GM18505 (cell line): Measurements from ENCODE around the gene GOLGA6C.
"Not testable (repeated sequence)": the region's sequence is repeated elsewhere in the genome, so short reads cannot be mapped to it uniquely, and the experiment has no call there.

Source experiments
- ATAC-seq: cut with Tn5 transposase; IDR thresholded peaks from one replicate; pipeline ENCODE4 v1.9.1; 2021; ENCODE audit not compliant: unreplicated experiment
- POLR2A ChIP-seq: IDR thresholded peaks from 4 replicates; pipeline ENCODE4 v1.6.1; 2011; ENCODE audit warnings: borderline replicate concordance; ENCODE audit not compliant: insufficient read depth, insufficient read length; ENCODE audit errors: extremely low read depth

The GOLGA6C gene

DNA sequence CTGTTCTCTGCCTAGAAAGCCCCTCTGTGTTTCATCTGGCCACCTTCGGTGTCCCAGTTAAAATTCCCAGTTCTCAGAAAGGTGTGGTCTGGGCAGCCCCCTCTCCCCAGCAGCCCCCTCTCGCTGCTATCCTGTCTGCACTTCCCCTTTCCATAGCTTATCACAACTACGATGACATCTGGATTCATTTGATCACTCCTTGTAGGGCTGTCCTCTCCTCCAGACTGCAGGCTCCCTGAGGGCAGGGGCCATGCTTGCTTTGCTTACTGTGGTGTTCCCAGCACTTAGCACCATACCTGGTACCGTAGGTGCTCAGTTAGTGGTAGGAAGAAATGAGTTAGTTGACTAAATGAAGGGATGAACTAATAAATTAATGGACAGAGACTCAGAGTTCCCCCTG is 26.3 kb upstream of the GOLGA6C start:
- TF ChIP-seq POLR2A = no peak
- no peak for ATAC-seq

DNA sequence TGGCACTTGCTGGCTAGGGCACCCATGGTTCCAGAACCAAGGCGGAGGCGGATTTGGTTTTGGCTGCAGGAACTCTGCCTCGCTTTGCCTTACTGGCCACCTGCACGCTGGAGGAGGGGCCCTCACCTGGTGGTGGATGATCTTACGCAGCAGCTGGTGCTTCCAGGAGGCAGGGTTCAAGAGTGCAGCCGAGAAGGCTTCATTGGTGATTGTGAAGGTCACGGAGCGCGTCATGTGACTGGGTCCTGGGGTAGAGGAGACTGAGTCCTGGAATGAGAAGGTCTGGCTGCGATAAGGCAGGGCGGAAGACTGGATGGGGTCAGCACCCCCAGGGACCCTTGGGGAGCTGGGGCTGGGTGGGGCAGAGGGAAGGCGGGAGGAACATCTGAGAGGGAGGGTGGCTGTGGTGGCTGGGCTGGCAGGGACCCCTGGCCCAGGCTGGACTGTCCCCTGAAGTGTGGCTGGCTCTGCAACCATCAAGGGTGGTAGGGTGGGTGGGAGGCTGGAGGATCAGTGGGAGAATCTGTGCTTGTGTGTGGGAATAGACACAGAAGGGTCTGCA is 25.8 kb upstream of the GOLGA6C start:
- TF ChIP-seq POLR2A = no peak
- no peak for ATAC-seq

DNA sequence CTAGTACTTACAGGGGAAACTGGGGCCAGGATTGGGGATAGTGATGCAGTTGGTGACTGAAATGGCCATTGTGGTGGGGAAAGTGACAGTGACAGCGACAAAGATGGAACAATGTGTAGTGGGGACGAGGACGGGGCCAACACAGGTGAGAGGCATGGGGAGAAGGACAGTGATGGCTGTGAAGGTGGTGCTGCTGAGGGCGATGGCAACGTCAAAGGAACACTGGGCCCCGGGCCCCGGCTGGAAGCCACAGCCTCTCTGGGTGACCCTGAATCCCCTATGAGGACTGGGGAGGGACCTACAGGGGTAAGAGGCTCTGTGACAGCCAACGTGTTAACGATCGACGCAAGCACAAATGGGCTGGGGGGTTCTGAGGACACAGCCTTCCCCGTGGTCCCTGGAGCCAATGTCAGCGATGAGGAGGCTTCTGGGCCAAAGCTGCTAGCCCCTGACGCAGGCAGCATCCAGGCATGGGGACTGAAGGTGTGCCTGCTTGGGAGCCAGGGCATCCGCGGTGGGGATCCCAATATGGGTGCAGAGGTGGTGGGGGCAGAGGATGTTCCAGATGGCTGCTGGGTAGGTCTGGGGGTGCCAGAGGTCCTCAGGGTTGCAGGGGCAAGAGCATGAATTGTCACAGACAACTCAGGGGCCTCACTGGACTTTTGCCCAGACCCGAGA is 25.2 kb upstream of the GOLGA6C start:
- TF ChIP-seq POLR2A = no peak
- ATAC-seq = no peak

DNA sequence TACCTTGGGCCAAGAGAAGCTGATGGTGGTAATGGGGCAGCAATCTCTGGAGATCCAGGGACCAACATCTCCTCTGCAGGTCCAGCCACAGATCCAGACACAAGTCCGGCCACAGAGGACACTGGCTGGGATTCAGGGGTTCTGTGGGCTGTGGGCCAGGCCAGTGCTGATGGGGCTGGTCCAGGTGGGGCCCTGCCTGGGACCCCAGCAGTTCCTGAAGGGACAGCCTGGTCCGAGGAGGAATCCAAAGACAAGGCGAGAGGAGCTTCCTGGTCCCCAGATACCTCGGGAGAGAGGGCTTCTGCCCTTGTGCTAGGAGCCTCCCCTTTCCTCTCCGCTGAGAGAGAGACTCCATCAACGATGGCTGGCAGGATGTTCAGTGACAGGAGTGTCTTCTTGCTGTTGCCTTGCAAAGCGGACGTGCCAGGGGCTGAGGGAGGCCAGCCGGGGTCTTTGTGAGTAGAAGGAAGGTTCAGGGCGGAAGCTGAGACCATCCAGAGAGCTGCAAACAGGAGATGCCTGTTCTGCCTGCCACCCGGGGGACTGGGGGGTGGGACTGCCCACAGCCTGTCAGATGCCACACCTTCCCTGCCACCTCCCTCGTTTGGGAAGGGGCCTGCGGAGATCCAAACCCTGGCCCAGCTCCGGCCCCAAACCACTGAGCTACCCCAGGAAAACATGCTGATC is 24.5 kb upstream of the GOLGA6C start:
- ATAC-seq = no peak
- TF ChIP-seq POLR2A = no peak

DNA sequence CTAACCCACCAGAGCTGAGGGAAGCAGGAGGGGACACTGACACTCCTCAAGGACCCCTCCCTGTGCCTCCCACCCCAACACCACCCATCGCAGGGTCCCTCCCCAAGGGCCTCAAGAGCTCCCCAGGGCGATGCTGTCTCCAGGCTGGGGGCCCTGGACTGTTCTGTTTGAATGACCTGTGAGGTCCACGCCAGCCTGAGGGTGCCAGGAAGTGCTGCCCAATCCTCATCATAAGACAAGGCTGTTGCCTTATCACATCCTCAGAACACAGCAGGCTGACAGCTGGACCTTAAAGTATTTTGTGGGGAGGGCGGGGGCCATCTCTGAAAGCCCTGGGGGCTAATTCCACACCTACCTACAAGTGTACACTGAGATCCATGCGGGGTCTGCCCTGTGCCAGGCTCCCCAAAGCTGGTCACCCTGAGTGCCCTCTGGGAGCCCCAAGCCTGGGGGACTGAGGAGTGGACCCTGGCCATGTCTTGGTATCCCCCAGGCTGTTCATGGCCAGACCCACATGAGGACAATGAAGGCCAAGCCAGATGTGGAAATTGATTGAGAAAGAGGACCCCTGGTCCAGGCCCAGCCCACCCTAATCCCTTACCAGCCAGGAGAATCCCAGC is 23.8 kb upstream of the GOLGA6C start:
- no peak for ATAC-seq
- no peak for TF ChIP-seq POLR2A

DNA sequence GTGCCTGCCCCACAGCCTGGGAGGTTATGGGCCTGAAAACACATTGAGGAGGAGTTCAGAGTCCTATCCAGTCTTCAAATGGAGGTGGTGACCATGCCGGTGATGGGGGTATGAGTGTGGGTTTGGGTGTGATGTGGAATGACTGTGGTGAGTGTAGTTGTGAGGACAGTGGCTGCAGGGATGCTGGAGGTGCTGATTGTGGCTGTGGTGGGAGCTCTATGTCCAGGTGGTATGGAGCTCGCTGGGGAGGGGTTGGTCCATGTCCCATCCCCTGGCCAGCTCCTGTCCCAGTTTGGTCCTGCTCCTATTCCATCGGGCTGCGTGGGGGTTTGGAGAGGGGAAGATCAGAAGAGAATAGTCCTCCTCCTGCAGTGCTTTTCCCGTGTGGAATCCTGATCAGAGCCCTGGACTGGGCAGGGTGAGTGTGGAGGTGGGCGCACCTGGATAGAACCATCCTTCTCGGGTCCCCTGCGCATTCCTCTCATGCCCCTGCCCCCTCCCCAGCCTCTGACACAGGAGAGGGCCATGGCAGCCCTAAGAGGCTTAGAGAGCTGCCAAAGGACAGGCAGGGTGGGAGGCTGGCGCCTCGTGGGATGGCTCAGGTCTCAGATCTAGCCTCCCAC is 23.0 kb upstream of the GOLGA6C start:
- TF ChIP-seq POLR2A = no peak
- no peak for ATAC-seq

DNA sequence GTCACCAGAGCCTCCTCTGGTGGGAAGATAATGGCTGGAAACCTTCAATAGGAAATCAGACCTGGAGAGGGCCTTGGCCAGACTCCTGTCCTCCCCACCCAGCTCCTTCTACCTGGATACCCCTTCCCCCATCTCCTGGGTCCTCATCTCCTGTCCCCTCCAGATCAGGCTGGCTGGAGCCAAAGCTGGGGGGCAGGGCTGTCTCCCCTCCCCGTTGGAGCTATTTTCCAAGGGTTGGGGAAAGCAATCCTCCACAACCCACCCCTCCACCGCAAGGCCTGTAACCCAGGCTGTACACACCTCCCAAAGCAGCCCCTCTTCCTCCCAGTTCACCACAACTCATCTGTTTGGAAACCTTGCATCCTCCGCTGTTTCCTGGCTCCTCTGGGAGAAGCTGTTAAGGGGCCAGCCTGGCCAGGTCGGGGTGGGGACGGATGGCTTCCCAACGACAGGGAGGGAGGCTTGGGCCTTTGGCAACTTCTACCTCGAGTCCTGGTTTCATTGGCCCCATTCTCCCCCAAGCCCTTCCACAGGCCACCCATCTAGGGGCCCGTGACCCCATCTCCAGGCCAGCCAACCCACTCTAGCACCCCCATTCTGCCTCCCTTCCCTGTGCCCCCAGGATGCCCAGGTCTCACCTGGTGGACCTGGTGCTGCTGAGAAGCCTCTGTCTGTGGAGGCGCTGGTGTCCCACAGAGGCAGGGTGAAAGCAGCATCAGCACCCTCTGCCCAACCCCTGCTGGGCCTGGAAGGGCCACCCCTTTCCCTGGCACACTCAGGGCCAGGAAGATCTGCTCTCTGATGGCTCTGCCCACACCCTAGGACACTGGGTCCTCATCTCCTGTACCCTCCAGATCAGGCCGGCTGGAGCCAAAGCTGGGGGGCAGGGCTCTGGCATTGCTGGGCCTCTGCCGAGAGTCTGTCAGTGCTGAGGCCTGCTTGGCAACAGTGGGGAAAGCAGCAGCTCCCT is 22.1 kb upstream of the GOLGA6C start:
- no peak for TF ChIP-seq POLR2A
- ATAC-seq = no peak

DNA sequence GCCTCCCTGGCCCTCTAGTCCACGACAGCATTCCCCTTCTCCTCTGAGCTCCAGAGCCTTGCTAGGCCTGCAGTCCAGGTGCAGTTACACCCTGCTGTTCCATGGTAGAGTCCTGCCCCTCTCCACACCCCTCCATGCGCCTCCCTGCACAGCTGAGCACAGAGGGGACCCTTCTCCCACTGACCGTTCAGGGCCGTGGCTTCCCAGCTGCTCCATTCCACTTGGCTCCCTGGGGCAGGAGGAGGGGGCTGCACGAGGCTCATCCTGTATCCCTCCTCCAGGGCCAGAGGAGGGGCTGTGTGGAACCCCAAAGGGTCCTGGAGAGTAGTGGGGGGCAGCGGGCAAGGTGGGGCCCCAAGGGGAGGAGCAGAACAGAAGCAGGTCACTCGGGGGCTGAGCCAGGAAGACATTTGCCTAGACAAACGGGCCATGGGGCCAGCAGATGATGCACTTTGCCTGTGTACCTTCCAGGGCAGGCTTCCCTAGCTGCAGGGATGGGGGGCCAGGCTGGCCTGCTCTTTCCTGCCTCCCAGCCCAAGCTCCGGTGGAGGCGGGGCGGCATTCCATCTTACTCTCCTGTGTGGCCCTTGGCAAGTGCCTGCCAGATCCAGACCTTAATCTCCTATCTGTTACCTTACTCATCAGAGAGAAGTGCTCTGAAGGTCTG is 20.7 kb upstream of the GOLGA6C start:
- ATAC-seq = no peak
- TF ChIP-seq POLR2A = no peak

DNA sequence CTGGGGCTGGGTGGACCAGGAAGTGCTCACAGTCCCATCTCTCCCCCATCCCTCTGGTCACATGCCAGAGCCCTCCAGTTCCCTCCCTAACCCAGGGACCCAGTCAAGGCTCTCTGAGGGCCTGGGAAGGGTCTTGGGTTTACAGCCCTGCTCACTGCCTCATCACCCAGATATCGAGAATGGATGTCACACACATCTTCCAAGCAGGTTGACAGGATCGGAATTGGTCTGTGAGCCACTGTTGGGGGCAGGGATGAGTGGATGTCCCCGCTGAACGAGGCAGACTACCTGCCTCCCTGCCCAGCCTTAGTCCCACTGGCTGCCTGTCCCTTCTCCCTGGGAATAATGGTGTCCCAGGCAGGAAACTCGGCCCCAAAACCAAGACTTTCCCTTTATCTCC is 20.0 kb upstream of the GOLGA6C start:
- no peak for ATAC-seq

DNA sequence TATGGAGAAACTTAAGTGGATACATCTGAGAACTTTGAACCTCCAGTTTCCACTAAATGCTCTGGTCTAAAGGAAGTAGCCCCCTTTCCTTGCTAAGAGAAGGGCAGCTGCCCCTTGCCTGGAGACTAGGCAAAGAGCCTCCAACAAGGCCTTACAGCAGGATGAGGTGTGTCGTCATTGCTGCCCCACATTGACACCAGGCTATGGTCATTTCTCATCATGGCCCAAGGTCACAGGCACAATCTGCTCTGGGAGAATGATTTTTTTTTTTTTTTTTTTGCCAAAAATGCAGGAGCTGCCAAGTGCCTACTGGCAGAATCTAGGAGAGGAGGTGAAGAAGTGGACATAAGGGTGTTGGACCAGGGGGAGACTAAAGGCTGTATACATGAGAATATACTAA is 12.4 kb upstream of the GOLGA6C start:
- ATAC-seq = not testable (repeated sequence)

More for the DNA sequence above, 20.0 kb upstream of the GOLGA6C start:
- no peak for TF ChIP-seq POLR2A

DNA sequence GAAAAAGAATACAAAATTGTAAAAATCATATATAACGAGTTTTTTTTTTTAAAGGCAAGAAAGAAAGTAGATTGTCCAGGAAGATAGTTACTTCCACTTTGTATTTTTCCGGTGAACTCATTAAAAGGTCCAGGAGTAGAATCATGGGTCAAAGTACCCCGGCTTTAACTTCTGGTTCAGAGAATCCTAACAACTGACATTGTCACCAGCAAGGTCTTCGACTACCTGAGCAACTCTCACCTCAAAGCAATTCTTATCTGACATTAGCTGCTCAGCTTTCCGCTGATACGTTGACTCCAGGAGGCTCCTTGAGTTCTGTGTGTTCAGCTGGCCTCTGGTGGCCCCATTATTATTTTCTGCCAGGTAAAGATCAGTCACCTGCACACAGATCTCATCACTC is 9.1 kb upstream of the GOLGA6C start:
- ATAC-seq = not testable (repeated sequence)

DNA sequence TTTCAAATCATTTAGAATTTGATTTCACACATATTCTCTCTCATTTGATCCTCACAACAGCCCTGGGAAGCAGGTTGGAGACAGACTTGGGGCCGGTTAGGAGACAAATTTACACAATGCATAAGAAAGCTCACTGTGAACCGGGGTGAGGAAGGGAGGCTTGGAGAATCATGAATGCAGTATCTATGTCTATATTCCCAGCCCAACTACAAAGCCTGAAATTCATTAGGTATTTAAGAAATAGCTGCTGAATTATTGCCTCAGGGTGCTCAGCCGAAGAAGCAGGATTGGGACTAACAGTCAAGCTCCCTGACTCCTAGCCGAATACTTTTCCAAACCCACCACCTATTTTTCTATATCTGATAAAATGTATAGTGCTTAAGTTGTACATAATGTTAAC is 8.4 kb upstream of the GOLGA6C start:
- no peak for ATAC-seq
- TF ChIP-seq POLR2A = no peak

DNA sequence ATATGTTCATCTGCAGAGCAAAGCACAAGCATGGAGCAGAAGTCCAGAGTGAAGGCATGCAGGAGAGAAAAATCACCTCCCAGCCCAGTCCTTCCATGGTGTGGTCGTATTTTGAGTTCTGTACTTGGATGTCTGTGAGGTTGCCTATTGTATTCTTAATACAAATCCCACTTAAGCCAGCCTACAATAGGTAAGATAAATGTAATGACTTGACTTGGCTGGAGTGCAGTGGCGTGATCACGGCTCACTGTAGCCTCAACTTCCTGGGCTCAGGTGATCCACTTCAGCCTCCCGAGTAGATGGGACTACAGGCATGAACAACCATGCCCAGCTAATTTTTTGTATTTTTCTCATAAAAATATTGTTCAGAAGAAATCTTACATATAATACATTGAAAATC is 6.8 kb upstream of the GOLGA6C start:
- not testable (repeated sequence) for ATAC-seq

DNA sequence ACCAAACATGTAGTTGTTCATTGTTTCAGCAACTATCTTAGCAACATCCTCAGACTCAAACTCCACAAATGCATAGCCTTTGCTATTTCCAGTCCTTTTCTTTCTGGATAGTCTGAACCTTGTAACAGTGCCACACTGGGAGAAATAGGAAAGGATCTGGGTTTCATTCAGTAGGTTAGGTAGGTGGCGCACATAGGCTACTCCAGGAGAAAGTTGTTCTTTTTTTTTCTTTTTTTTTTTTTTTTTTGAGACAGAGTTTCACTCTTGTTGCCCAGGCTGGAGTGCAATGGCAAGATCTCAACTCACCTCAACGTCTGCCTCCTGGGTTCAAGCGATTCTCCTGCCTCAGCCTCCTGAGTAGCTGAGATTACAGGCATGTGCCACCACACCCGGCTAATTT is 5.8 kb upstream of the GOLGA6C start:
- not testable (repeated sequence) for ATAC-seq

DNA sequence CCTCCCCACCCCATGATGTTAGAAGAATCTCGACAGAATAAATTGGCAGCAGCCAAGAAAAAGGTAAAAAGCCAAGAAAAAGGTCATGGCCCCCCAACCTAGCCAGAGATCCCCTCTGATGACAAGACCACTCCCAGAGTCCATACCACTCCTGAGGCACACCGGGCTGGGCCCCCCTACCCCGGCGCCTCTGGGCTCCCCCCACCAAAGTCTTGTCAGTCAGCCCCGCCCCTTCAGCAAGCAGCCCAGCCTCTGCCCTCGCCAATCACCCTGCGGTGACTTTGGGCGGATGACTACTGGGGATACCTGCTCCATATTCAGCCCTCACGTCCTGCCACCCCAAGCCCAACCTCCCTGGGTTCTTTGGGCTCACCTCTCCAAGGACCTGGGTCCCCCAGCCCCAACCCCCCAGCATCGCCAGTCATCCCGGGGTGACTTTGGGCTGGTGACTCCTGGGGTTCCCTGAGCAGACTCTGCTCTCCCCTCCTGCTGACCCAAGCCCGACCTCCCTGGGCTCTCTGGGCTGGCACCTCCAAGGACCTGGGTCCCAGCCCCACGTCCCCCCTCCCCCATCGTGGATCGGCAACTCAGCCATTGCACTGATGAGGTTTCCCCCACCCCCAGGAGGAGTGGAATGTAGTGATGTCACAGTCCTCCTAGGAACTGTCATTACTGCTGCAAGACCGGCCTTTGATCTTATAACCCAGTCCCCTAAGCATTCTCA is 648 bp downstream of the GOLGA6C start:
- not testable (repeated sequence) for ATAC-seq

DNA sequence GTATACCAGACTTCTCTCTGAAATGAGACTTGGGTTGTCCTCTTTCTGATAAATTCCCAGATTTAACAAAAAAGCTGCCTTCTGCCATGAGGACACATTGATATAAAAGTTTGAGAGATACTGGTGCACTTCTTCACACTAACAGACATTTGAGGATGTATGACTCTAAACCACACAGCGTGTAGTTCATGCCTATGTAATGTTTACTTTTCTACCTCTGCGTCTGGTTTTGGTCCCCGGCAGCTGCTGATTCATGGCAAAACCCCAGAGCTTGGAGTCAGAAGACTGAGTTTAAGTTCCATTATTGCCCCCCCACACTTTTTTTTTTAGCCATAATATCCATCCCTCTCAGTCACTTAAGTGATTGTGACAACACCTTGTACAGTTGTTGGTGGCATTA is 1.7 kb downstream of the GOLGA6C start:
- not testable (repeated sequence) for ATAC-seq
